ENCODE measurements around the gene LEPR.
"Not testable (repeated sequence)": the region's sequence is repeated elsewhere in the genome, so short reads cannot be mapped to it uniquely, and the experiment has no call there.

LEPR gene

DNA sequence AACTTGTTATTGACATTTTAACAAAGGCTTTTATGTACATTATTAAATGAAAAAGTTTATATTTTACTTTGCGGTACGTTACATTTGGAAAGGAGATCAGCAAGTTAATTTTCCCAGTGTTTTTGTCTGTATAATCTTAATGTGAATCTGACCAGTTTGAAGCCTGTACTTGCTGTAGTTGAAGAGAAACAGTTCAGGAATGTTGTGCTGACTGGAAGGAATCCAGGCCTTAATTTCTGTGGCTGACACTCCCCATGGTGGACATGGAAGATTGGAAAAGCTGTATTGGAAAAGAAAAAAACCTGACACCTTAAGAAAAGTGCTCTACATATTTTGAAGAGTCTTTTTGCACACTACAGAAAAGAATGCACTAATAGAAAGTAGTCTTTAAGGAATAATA lies 15.5 kb downstream of the LEPR start:
- no peak for DNase-seq (ENCODE audit: low spot score)

DNA sequence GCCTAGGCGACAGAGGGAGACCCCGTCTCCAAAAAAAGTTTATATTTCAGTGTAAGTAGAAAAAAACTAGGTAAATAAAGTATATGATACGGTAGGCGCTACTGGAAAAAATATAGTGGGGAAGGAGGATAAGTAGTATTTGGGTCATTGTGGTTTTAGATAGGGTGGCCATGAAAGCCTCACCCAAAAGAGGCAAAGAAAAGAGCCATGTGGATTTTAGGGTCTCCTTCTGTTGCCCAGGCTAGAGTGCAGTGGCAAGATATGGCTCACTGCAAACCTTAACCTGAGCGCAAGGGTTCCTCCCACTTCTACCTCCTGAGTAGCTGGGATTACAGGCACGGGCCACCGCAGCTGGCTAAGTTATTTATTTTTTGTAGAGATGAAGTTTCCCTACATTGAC lies 17.1 kb downstream of the LEPR start:
- no peak for DNase-seq (ENCODE audit: low spot score)

DNA sequence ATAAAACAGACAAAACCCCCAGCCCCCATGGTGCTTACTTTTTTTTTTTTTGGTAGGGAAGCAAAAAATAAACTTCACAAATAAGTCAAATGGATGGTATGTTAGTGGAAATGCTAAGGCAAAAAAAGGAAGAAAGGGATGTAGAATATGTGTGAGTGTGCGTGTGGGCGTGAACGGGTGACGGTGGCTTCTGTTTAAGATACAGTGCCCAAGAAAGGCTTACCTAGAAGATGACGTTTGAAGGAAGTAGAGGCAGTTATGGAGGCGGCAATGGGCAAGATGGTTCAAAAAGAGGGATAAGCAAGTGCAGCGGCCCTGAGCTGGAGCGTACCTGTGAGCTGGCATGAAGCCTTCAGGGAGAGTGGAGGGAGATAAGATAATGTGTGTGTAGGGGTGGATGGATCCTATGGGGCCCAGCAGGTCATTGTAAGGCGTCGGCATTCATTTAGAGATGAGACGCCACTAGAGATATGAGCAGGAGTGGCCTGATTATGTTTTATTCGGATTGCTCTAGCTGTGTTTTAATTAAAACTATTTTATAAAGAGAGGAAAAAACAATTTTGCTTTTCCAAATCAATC lies 19.9 kb downstream of the LEPR start:
- DNase-seq (ENCODE audit: low spot score), result no peak

DNA sequence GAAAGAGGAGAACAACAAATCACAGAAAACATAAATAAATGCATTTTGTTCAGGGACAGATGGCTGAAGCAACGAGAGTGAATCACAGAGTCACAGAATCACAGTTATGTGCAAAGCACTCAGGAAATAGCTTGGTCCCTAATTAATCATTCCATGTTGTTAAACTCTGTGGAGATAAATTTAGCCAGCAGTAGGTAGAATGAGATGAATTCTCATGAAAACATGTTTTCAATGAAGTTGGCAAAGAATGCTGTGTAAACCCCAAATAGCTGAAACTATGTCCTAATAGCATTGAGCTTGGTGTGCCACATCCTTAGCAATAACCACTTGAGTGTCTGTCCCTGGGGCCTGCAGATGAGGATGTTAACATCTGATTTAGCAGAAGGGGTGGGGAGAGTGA lies 20.4 kb downstream of the LEPR start:
- DNase-seq (ENCODE audit: low spot score), result no peak

DNA sequence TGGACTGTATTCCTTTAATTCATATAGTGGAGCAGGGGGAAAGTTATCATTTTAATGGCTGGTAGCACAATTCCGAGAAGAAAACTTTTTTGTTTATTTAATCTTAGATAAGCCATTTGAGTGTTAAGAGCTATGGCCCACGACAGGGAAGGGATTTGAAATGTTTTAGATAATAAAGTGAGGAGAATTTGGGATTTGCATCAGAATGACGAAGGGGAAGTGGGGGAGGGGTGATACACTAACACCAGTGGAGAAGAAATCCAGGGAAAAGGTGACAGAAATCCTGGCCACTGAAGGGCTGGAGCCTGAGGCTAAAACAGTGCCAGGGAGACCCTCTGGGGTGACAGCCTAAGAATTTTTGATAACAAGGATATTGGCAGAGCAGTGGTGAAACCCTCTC lies 21.0 kb downstream of the LEPR start:
- no peak for DNase-seq (ENCODE audit: low spot score)

DNA sequence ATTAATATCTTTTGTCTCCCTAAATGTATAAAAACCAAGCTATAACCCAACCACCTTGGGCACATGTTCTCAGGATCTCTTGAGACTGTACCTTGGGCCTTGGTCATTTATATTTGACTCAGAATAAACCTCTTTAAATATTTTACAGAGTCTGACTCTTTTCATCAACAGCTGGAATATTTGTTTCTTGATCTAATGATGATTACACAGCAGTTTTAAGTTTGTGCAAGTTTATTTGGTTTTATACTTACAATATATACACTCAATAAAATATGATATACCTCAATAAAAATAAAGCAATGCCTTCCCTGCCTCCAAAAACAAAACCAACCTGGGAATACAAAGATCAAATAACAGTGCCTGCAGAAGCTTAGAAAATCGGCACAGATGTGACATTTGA lies 22.0 kb downstream of the LEPR start:
- no peak for DNase-seq (ENCODE audit: low spot score)

DNA sequence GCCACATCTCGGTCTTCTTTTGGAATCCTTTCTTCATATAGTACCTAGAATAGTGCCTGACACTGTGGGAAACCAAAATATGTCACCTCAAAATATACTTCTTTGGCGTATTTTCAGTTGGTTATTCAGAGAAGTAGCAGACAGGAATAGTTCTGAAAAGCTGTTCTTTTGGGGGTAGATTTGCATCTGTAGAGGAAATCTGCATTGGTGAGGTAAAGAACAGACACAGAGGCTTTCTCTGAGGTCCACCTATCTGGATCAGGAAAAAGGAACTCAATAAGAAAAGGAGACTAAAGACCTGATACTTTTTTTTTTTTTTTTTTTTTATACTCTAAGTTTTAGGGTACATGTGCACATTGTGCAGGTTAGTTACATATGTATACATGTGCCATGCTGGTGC lies 23.2 kb downstream of the LEPR start:
- DNase-seq (ENCODE audit: low spot score), result no peak

DNA sequence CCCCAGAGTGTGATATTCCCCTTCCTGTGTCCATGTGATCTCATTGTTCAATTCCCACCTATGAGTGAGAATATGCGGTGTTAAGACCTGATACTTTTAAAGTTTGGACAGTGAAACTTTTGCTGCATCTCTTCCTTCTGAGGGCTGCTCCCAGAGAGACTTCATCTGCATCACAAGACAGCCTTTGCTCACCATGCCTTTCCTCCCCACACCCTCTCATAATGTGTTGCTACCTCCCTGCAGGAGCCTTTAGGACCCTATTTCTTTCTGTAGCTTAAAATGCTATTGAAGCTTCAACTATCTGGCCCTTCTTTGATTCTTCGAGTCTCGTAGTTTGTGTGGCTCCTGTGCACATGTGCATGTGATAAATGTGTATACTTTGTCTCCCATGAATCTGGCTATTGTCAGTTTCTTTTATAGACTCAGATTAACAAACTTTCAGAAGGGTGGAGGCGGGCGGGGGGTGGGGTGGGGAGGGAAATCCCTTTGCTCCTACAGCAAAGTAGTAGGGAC lies 23.7 kb downstream of the LEPR start:
- no peak for DNase-seq (ENCODE audit: low spot score)

DNA sequence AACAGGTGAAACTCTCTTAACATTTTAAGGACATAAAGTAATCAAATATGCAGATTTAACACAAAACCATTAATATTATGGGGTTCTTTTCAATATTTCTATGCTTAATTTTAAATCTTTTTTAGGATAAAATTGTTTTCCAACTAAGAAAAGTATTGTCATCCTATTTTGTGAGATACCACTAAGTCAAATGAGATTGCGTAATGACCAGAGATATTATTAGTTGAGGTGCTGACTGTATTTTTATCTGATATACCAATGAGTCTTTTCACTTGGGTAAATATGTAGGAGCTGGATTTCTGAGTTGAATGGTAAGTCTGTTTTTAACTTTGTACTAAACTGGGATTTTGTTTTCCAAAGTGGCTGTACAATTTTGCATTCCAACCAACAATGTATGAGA lies 25.4 kb downstream of the LEPR start:
- DNase-seq (ENCODE audit: low spot score), result no peak

DNA sequence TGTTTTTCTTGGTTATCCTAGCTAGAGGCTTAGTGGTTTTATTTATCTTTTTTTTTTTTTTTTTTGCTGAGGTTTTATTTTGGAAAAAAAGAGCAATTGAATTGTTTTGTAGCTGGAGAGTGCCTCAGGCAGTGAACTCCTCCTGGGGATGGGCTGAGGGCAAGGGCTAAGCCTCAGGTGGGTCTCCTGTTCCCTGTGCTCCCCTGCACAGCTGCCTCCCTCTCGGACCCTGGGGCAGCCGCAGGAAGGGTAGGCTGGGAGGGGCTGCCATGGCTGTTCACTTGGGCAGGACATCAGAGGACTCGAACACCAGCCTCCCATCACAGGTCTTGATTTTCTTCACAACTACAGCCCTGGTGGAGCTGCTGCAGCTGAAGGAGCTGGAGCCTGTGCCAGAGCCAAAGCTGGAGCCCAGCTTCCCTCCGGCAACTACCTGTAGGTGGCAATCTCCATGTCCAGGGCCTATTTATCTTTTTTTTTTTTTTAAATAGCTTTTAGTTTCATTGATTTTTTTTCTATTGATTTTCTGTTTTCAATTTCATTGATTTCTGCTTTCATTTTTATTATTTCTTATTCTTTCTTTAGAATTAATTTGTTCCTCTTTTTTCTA lies 28.9 kb downstream of the LEPR start:
- no peak for DNase-seq (ENCODE audit: low spot score)

DNA sequence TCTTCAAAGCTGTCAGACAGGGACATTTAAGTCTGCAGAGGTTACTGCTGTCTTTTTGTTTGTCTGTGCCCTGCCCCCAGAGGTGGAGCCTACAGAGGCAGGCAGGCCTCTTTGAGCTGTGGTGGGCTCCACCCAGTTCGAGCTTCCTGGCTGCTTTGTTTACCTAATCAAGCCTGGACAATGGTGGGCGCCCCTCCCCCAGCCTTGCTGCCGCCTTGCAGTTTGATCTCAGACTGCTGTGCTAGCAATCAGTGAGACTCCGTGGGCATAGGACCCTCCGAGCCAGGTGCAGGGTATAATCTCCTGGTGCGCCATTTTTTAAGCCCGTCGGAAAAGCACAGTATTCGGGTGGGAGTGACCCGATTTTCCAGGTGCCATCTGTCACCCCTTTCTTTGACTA lies 35.2 kb downstream of the LEPR start:
- DNase-seq (ENCODE audit: low spot score), result not testable (repeated sequence)

DNA sequence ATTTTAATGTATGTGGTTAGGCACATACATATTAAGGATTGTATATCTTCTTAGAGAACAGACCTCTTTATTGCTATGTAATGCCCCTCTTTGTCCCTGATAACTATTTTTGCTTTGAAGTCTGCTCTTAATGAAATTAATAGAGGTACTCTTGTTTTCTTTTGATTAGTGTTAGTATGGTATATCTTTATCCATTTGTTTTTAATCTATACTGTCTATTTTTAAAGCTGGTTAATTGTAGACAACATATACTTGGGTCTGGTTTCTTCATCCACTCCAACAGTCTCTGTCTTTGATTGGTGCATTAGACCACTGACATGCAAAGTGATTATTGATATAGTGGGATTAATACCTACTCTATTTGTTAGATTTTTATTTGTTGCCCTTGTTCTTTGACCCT lies 36.0 kb downstream of the LEPR start:
- no peak for DNase-seq (ENCODE audit: low spot score)

DNA sequence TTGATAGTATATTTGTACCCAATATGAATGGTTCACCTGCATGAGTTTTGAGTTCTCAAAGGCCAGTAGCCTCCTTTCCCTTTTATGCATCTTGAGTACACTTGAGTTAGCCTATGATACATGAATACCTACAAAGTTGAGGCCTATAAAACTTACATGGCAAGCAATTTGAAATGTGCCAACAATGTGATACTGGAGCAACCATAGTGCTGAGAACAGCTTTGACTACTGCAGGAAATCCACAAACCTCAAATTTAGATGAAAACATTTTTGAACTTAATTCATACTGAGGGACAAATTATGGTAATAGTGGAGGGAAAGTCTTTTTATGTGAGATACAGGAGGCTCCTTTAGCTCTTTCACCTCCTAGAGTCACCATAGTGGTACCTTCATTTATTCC lies 37.4 kb downstream of the LEPR start:
- no peak for DNase-seq (ENCODE audit: low spot score)

DNA sequence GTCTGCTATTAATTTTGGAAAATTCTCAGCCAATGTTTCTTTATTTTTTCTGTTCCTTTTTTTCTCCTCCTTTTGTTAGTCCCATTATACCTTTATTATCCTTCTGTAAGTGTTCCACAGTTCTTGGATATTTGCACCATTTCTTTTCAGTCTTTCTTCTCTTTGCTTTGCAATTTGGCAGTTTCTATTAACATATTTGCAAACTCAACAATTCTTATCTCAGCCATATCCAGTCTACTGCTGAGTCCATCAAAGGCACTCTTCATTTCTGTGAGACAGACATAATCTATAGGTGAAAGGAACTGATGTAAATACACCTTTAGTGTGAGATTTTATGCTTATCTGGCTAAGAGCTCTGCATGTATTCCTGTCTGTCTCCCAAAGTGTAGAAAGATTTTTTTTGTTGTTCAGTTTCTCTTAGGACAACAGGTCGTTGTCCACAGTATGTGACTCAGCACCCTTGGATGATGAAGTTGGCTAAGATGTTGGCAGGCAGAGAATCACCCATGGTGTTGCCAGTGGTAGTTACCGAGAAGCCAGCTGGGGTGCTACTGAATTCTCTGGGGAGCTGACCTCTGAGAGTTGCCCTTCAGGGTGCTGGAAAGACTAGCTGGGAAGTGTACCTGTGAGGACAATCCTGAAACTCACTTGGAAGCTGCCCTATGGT lies 38.4 kb downstream of the LEPR start:
- no peak for DNase-seq (ENCODE audit: low spot score)

DNA sequence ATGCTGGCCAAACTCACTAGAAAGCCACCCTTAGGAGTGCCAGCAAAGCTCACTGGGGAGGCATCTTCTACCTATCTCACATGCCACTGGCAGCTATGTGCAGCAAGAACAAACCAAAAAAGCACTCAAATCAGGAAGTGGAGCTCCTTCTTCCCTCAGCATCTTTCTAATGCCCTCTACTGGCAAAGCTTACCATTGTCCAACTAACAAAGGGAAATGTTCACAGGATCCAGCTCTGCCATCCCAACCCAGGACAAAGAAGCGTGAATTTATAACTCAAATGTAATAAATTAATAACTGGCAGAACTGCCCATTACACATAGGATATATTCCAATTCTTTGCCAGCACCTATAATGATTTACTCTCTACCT lies 38.9 kb downstream of the LEPR start:
- peak; percentile 18 for DNase-seq (ENCODE audit: low spot score)

DNA sequence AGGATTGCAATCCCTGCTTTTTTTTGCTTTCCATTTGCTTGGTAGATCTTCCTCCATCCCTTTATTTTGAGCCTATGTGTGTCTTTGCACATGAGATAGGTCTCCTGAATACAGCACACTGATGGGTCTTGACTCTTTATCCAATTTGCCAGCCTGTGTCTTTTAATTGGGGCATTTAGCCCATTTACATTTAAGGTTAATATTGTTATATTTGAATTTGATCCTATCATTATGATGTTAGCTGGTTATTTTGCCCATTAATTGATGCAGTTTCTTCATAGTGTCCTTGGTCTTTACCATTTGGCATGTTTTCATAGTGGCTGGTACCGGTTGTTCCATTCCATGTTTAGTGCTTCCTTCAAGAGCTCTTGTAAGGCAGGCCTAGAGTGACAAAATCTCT lies 45.4 kb downstream of the LEPR start:
- DNase-seq (ENCODE audit: low spot score), result not testable (repeated sequence)

DNA sequence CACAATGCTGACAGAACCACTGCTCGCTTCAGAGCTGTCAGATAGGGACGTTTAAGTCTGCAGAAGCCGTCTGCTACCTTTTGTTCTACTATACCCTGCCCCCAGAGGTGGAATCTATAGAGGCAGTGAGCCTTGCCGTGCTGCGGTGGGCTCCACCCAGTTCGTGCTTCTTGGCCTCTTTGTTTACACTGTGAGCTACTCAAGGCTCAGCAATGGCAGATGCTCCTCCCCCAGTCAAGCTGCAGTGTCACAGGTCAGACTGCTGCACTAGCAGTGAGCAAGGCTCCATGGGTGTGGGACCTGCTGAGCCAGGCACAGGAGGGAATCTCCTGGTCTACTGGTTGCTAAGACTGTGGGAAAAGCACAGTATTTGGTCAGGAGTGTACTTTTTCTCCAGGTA lies 47.1 kb downstream of the LEPR start:
- DNase-seq (ENCODE audit: low spot score), result no peak

DNA sequence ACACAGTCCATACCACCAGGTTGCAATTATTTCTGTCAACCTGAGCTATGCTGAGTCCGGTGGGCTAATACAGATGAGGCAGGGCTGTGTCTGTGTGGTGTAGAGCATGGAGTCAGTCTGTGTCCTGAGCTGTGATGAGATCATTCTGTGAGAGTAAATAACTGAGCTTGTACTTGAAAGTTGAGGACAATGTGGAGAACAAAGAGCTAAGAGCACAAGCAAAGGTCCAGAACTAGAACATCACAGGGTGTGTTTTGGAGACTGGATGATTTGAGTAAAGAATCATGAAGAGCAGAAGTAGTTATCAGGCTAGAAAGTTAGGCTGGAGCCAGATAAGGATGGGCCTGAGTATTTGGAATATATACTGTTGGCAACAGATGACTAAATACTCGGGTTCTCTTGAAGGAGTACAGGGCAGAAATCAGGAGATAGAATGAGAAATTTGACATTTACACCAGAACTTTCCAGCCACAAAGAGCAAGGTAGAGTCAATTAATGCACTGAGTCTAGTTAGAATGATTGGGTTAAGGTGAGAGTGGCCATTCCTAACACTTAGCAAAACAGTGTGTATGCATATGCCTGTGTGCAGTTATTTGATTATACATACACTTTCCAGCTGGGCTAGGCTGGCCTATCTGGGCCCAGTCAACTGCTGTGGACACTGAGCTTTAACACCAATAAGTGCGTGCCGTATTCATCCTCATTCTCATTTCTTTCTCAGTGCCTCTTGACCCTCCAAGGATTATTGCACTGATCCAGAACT lies 48.8 kb downstream of the LEPR start:
- no peak for DNase-seq (ENCODE audit: low spot score)

DNA sequence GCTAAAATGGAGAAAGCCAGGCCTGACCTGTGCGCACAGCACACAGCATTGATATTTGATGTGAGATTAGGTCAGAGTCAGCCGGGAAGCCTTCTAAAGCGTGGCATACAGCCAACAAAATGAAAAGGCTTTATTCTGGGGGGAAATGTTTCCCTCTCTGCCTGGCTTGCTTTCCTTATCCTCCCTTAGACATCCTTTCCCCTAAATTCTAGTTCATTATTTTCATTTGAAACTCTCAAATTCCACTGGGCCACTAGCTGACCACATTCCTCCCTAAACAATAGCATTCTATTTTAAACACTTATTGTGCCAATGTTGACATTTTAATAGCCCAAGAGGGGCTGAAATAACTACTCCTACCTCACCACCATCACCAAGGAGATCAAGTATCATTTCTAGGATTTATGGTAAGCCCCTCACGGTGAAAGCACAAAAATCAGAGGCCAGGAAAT lies 49.4 kb downstream of the LEPR start:
- DNase-seq (ENCODE audit: low spot score), result no peak

All from putamen (tissue), 1 donor.